HG02610 (cell line): ENCODE data around the gene ANTXRL.
"Not testable (repeated sequence)": the region's sequence is repeated elsewhere in the genome, so short reads cannot be mapped to it uniquely, and the experiment has no call there.

ENCODE experiments used
- ATAC-seq: cut with Tn5 transposase; IDR thresholded peaks from one replicate; pipeline ENCODE4 v1.9.1; 2021; ENCODE audit warnings: mild to moderate bottlenecking, moderate library complexity; ENCODE audit not compliant: unreplicated experiment

Gene ANTXRL

GRCh38 chr10:46306516-46307184 lies 19.9 kb downstream of the ANTXRL start:
- no peak for ATAC-seq

GRCh38 chr10:46307281-46308112 lies 20.7 kb downstream of the ANTXRL start:
- no peak for ATAC-seq

- no peak for ATAC-seq
Observed at GRCh38 chr10:46308113-46308415, 21.3 kb downstream of the ANTXRL start.

GRCh38 chr10:46308666-46309450 lies 22.1 kb downstream of the ANTXRL start:
- ATAC-seq = no peak

- no peak for ATAC-seq
Observed at GRCh38 chr10:46309511-46310142, 22.8 kb downstream of the ANTXRL start.

GRCh38 chr10:46310143-46310514 lies 23.3 kb downstream of the ANTXRL start:
- ATAC-seq = no peak

GRCh38 chr10:46310851-46311250 lies 24.1 kb downstream of the ANTXRL start:
- no peak for ATAC-seq

- no peak for ATAC-seq
Observed at GRCh38 chr10:46311501-46311951, 24.7 kb downstream of the ANTXRL start.

GRCh38 chr10:46311961-46312431 lies 25.2 kb downstream of the ANTXRL start:
- ATAC-seq = not testable (repeated sequence)

- no peak for ATAC-seq
Observed at GRCh38 chr10:46312953-46313352, 26.2 kb downstream of the ANTXRL start.

- ATAC-seq = no peak
Observed at GRCh38 chr10:46314071-46314470, 27.3 kb downstream of the ANTXRL start.

GRCh38 chr10:46315071-46315860 lies 28.5 kb downstream of the ANTXRL start:
- ATAC-seq = not testable (repeated sequence)

- ATAC-seq = no peak
Observed at GRCh38 chr10:46317370-46317769, 30.6 kb downstream of the ANTXRL start.

GRCh38 chr10:46317889-46318288 lies 31.1 kb downstream of the ANTXRL start:
- ATAC-seq = no peak

GRCh38 chr10:46318799-46319198 lies 32.0 kb downstream of the ANTXRL start:
- no peak for ATAC-seq

- no peak for ATAC-seq
Observed at GRCh38 chr10:46319389-46319788, 32.6 kb downstream of the ANTXRL start.

GRCh38 chr10:46321770-46322169 lies 35.0 kb downstream of the ANTXRL start:
- ATAC-seq = no peak

GRCh38 chr10:46323176-46323575 lies 36.4 kb downstream of the ANTXRL start:
- ATAC-seq = no peak

- no peak for ATAC-seq
Observed at GRCh38 chr10:46325021-46325420, 38.2 kb downstream of the ANTXRL start.

GRCh38 chr10:46326066-46326465 lies 39.3 kb downstream of the ANTXRL start:
- no peak for ATAC-seq
